Measurements from ENCODE around the gene PRDM12. TPM values are rescaled to one million over a fixed set of nuclear protein-coding genes. Genes with fewer than 3 reads are reported as not detected.

Gene PRDM12
- polyA plus RNA-seq, 1 of the 3 experiments (the other 2 are of a cell fraction), result 0.08 TPM

- no peaks in the 10 kb centered on the region for H3K9me3 ChIP-seq
- no peak overlapping the region for H3K4me2 ChIP-seq
- 82% methylated on average over 19 of the region's 20 CpGs for WGBS (ENCODE audit: low lambda C conversion rate)
- H3K4me1 ChIP-seq (ENCODE audit: control insufficient read depth in 1 of 2, insufficient read depth in 2 of 2, low read depth in 1 of 2, low read length in 1 of 2), result no peaks in the 10 kb centered on the region
- no peak for DNase-seq
- no peak for TF ChIP-seq EP300 (IDR thresholded peaks at IDR 0.05; ENCODE audit: borderline replicate concordance in 1 of 2, low read depth in 1 of 2, low read length in 1 of 2)
- no peak for TF ChIP-seq TCF12 (IDR thresholded peaks at IDR 0.05)
- no peak for TF ChIP-seq NRF1 (IDR thresholded peaks at IDR 0.05; ENCODE audit: low read depth, low read length)
- no peak for TF ChIP-seq REST (IDR thresholded peaks at IDR 0.05; ENCODE audit: low read depth, low read length)
- TF ChIP-seq FOXJ3 (CRISPR knock-in tag; IDR thresholded peaks at IDR 0.05), result no peak
- no peak for TF ChIP-seq FOXM1 (IDR thresholded peaks at IDR 0.05; ENCODE audit: low read depth)
- no peak for TF ChIP-seq CTCF (IDR thresholded peaks at IDR 0.05)
- TF ChIP-seq SMC3 (IDR thresholded peaks at IDR 0.05; ENCODE audit: low read depth, low read length), result no peak
- no peak for TF ChIP-seq ELF1 (IDR thresholded peaks at IDR 0.05)
- no peak for TF ChIP-seq POLR2AphosphoS5 (IDR thresholded peaks at IDR 0.05; ENCODE audit: low read depth, low read length)
- no peak for TF ChIP-seq EZH2phosphoT487 (IDR thresholded peaks at IDR 0.05; ENCODE audit: borderline replicate concordance, low read depth)
- TF ChIP-seq USF1 (IDR thresholded peaks at IDR 0.05; ENCODE audit: borderline replicate concordance, low read depth), result no peak
- no peak for TF ChIP-seq CHD2 (IDR thresholded peaks at IDR 0.05; ENCODE audit: low read length, partially characterized antibody)
- no peak for TF ChIP-seq IRF3 (IDR thresholded peaks at IDR 0.05; ENCODE audit: low read depth, low read length)
- no peak for TF ChIP-seq TEAD4 (IDR thresholded peaks at IDR 0.05; ENCODE audit: borderline replicate concordance, insufficient read depth)
- no peak for TF ChIP-seq RAD21 (IDR thresholded peaks at IDR 0.05; ENCODE audit: low read length)
- TF ChIP-seq GABPA (IDR thresholded peaks at IDR 0.05; ENCODE audit: low read depth), result no peak
- TF ChIP-seq RFX5 (IDR thresholded peaks at IDR 0.05; ENCODE audit: low read length), result no peak
- TF ChIP-seq MAX (IDR thresholded peaks at IDR 0.05; ENCODE audit: low read depth), result no peak
- no peak for TF ChIP-seq MXI1 (IDR thresholded peaks at IDR 0.05; ENCODE audit: low read depth, low read length)
- CTCF ChIA-PET, result interaction anchor here (1.3 kb wide), 1 partner anchor 43 kb away, joined by 3 read pairs; no protein-coding TSS in a partner anchor
- POLR2A ChIA-PET, result no interaction called here
- no peak overlapping the region for H2AFZ ChIP-seq (ENCODE audit: low read depth)
- H4K20me1 ChIP-seq (ENCODE audit: insufficient read depth), result no peaks in the 10 kb centered on the region
- no peak overlapping the region for H3K4me3 ChIP-seq (ENCODE audit: low read depth in 2 of 2, low read length in 1 of 2)
- peaks cover 4 to 47% of the 10 kb centered on the region in 2 experiments for H3K36me3 ChIP-seq (replicated peaks in 1 of 2; ENCODE audit: control insufficient read depth in 1 of 2, insufficient read depth in 2 of 2, low read length in 1 of 2)
- H3K9me2 ChIP-seq, result no peaks in the 10 kb centered on the region
- H3F3A ChIP-seq (replicated peaks; ENCODE audit: insufficient read depth), result no peaks in the 10 kb centered on the region
- no peak overlapping the region for H3K27ac ChIP-seq (ENCODE audit: low read depth in 2 of 2, low read length in 1 of 2)
- no peaks in the 10 kb centered on the region for H3K27me3 ChIP-seq (ENCODE audit: insufficient read depth)
- H3K79me2 ChIP-seq (ENCODE audit: insufficient read depth), result no peaks in the 10 kb centered on the region
- H3K9ac ChIP-seq, result no peak overlapping the region
These were observed 25.1 kb upstream of the PRDM12 start for GRCh38 chr9:130639124-130639765.

Data from SK-N-SH (cell line).